GM18507 (cell line): ENCODE results near the gene SOS1.
"Not testable (repeated sequence)": the region's sequence is repeated elsewhere in the genome, so short reads cannot be mapped to it uniquely, and the experiment has no call there.

Source experiments
- DNase-seq: peaks from one replicate; pipeline ENCODE4 v3.0.0; 2011; ENCODE audit warnings: low read depth; ENCODE audit not compliant: insufficient read length; ENCODE audit errors: extremely low spot score
- FAIRE-seq: peaks from 2 replicates; lab custom pipeline; 2011; peaks lifted over from hg19 to GRCh38; lab: Jason Lieb, UNC

The SOS1 gene

GRCh38 chr2:38947241-38948239, 173.3 kb downstream of the SOS1 start:
- FAIRE-seq = peak; percentile 85
- peak; percentile 32 for DNase-seq

GRCh38 chr2:38945911-38946310, 174.9 kb downstream of the SOS1 start:
- no peak for DNase-seq
- no peak for FAIRE-seq

GRCh38 chr2:38945372-38945771, 175.5 kb downstream of the SOS1 start:
- FAIRE-seq (no peak), DNase-seq (no peak)

- FAIRE-seq (no peak), DNase-seq (no peak)
Measured at GRCh38 chr2:38943784-38944183, 177.1 kb downstream of the SOS1 start.

GRCh38 chr2:38940746-38941145, 180.1 kb downstream of the SOS1 start:
- FAIRE-seq (no peak), DNase-seq (no peak)

GRCh38 chr2:38937548-38937947, 183.3 kb downstream of the SOS1 start:
- no peak for DNase-seq

GRCh38 chr2:38936516-38936915, 184.3 kb downstream of the SOS1 start:
- FAIRE-seq = not testable (repeated sequence)

More at GRCh38 chr2:38937548-38937947, 183.3 kb downstream of the SOS1 start:
- no peak for FAIRE-seq

GRCh38 chr2:38935568-38936172, 185.2 kb downstream of the SOS1 start:
- DNase-seq (no peak), FAIRE-seq (no peak)

More at GRCh38 chr2:38936516-38936915, 184.3 kb downstream of the SOS1 start:
- DNase-seq = not testable (repeated sequence)

- FAIRE-seq = no peak
- DNase-seq = no peak
Measured at GRCh38 chr2:38934742-38935141, 186.1 kb downstream of the SOS1 start.

GRCh38 chr2:38933653-38934052, 187.2 kb downstream of the SOS1 start:
- FAIRE-seq (no peak), DNase-seq (no peak)

GRCh38 chr2:38932586-38932985, 188.3 kb downstream of the SOS1 start:
- DNase-seq (no peak), FAIRE-seq (no peak)
